Measurements from ENCODE around the gene NRG3.

DNA sequence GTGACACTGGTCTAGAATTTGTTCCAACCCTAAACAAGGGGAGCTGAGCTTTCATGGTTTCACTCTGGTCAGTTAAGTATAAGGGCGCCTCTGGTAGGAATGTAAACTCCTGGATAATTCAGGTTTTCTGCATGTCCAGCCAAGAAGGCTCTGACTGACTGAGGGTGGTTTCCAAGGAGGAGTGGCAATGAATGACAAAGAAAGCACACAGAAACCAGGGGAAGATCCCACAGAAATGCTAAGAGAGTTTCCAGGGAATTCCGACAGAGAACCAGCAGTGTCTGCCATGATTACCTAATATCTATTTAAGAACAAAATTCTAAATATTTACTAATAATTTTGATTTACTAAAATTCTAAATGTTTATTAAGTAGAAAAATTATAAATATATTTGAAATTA lies 27.3 kb upstream of the NRG3 start:
- TF ChIP-seq, protein P1, sequence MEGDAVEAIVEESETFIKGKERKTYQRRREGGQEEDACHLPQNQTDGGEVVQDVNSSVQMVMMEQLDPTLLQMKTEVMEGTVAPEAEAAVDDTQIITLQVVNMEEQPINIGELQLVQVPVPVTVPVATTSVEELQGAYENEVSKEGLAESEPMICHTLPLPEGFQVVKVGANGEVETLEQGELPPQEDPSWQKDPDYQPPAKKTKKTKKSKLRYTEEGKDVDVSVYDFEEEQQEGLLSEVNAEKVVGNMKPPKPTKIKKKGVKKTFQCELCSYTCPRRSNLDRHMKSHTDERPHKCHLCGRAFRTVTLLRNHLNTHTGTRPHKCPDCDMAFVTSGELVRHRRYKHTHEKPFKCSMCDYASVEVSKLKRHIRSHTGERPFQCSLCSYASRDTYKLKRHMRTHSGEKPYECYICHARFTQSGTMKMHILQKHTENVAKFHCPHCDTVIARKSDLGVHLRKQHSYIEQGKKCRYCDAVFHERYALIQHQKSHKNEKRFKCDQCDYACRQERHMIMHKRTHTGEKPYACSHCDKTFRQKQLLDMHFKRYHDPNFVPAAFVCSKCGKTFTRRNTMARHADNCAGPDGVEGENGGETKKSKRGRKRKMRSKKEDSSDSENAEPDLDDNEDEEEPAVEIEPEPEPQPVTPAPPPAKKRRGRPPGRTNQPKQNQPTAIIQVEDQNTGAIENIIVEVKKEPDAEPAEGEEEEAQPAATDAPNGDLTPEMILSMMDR (conservative IDR thresholded peaks at IDR 0.05; ENCODE audit: low read depth, low read length) = no peak
- TF ChIP-seq FOS (IDR thresholded peaks at IDR 0.05; ENCODE audit: low read depth, low read length) (no peak), MAFK (IDR thresholded peaks at IDR 0.05; ENCODE audit: low read depth, low read length) (no peak), POLR2A (IDR thresholded peaks at IDR 0.05; ENCODE audit: low read depth, low read length) (no peak), CHD1 (IDR thresholded peaks at IDR 0.05; ENCODE audit: low read depth, low read length) (no peak), MXI1 (IDR thresholded peaks at IDR 0.05; ENCODE audit: borderline replicate concordance, low read depth, low read length) (no peak), BHLHE40 (IDR thresholded peaks at IDR 0.05; ENCODE audit: low read depth, low read length) (no peak), RAD21 (IDR thresholded peaks at IDR 0.05; ENCODE audit: low read length) (no peak), RFX5 (IDR thresholded peaks at IDR 0.05; ENCODE audit: low read depth, low read length) (no peak), RCOR1 (IDR thresholded peaks at IDR 0.05; ENCODE audit: insufficient replicate concordance, low read length) (no peak)

Data from IMR-90 (cell line).